GM18519 (cell line): Measurements from ENCODE around the gene MAP3K14.
"Not testable (repeated sequence)": the region's sequence is repeated elsewhere in the genome, so short reads cannot be mapped to it uniquely, and the experiment has no call there.

ENCODE experiments used
- ATAC-seq: cut with Tn5 transposase; IDR thresholded peaks from one replicate; pipeline ENCODE4 v1.9.1; 2021; ENCODE audit warnings: mild to moderate bottlenecking, moderate library complexity; ENCODE audit not compliant: unreplicated experiment, low FRiP score

Gene MAP3K14

DNA sequence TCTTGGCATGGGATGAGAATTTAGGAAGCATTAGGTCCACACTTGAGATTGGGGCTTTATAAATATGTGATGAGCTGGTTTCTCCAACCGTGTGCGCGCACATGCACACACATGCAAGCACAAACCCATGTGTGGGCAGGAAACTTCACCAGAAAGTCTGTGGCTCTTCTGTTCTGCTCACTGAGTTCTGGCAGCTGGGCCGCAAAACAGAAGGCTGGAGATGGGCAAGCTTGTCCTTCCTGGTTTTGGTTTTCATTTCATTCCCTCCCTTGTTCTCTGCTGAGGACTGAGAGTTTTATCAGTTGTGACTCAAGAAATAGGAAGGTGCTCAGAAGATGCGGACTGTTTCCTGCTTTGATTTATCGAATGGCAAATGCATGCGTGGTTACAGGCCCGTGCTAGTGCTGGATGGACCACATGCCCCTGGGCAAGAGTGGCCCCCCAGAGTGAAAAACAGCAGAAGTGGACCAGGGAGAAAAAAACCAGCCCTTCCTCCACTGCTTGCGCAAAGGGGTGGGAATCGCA, 14.1 kb downstream of the MAP3K14 start:
- peak; percentile 55 for ATAC-seq

- ATAC-seq, result not testable (repeated sequence)
Observed at GRCh38 chr17:45302220-45302619, 14.6 kb downstream of the MAP3K14 start.

DNA sequence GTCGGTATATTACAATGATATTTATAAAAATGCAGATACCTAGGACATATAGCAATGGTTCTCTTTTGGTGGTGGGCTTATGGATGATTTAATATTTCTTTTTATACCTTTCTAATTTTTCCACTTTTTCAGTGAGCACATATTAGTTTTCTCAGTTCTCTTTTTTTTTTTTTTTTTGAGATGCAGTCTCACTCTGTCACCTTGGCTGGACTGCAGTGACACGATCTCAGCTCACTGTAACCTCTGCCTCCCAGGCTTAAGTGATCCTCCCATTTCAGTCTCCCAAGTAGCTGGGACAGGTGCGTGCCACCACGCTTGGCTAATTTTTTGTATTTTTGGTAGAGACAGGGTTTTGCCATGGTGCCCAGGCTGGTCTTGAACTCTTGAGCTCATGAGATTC, 15.1 kb downstream of the MAP3K14 start:
- no peak for ATAC-seq

- no peak for ATAC-seq
Observed at GRCh38 chr17:45300060-45300751, 16.6 kb downstream of the MAP3K14 start.

DNA sequence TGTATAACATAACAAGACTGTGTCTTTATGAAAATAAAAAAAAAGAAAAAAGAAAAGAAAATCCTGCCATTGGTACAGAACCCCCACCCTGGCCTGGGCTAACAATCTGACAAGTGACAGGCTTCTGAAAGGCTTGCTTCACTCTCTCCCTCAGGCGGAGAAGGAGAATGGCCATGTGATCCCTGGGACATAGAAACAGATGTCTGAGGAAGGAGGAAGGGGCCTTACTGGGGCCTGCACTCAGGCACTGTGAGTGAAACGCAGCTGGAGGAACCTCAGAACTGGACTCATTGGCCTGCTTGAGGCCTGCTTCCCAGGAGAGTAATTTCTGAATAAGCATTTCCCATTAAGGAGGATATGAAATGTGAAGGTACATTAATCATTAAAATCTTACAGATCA, 17.5 kb downstream of the MAP3K14 start:
- no peak for ATAC-seq

DNA sequence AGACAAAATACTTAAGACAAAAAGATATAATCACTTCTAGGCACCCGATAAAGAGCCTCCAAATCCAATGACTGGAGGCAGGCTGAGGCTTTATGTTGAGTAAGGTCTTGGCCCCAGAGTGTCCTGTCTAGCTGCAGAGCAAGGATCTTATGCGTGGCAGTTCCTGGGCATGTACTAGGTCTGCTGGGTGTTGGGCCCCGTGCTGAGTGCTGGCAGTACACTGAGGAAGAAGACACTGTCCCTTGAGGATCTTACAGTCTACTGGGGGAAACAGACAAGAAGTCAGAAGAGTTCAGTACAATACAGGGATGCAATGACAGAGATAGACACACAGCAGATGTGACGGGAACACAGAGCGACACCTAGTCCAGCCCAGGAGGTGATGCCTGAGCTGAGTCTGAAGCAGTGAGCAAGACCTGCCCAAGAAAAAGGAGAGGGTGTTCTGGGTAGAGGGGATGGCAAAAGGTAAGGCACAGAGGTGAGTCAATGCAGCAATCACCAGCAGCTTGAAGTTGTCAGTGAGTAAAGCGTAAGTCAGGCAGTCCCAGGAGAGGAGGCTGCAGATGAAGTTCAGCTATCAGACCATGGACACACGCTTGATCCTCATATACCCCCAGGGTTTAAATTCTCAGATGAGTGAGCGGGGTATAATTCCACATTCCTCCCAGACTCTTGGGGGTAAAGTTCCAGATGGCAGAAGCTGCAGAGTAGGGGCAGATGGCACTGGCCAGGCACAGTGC, 18.1 kb downstream of the MAP3K14 start:
- ATAC-seq, result no peak

DNA sequence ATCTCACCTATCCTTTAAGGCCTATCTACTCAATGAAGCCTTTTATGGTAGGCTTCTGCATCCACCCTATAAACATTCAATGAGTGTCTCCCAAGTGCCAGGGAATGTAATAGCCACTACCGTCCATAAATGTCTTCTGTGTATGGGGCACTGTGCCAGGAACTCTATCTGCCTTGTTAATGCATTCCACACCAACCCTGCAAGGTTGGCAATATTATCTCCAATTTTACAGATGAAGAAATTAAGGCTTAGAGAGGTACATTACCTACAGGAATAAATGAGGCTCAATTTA, 20.0 kb downstream of the MAP3K14 start:
- ATAC-seq, result no peak

GRCh38 chr17:45296003-45296832, 20.6 kb downstream of the MAP3K14 start:
- ATAC-seq, result no peak

- no peak for ATAC-seq
Observed at GRCh38 chr17:45294506-45294905, 22.3 kb downstream of the MAP3K14 start.

- no peak for ATAC-seq
Observed at GRCh38 chr17:45293413-45294211, 23.2 kb downstream of the MAP3K14 start.

- no peak for ATAC-seq
Observed at GRCh38 chr17:45292696-45293412, 24.0 kb downstream of the MAP3K14 start.

DNA sequence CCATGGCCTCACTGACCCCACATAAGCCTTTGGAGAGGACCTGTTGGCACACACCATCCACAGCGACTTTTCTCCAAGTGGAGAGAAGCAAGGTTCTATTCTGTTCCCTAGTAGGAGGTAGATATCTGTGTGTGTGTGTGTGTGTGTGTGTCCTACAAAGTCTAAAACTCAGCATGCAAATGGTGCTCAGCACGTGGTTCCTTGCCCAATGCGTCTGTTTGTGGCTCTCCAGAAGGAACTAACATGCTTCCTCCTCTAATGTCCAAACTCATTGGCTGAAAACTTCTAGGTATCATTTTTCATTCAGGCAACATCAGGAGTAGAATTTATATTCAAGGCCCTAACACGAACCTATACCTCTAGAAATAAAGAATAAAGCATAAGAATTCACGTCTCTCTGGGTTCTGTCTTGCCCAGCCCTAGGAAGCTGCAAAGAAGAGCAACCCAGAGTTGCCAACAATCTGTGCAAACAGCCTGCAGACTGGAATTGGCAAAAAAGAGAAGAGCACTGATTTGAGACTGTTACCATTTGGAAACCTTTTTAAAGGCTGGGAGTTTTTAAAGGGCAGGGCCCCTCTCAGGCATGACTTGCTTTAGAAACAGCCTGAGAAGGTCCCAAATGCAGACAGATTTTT, 25.5 kb downstream of the MAP3K14 start:
- ATAC-seq, result no peak

GRCh38 chr17:45290269-45290765, 26.5 kb downstream of the MAP3K14 start:
- no peak for ATAC-seq

DNA sequence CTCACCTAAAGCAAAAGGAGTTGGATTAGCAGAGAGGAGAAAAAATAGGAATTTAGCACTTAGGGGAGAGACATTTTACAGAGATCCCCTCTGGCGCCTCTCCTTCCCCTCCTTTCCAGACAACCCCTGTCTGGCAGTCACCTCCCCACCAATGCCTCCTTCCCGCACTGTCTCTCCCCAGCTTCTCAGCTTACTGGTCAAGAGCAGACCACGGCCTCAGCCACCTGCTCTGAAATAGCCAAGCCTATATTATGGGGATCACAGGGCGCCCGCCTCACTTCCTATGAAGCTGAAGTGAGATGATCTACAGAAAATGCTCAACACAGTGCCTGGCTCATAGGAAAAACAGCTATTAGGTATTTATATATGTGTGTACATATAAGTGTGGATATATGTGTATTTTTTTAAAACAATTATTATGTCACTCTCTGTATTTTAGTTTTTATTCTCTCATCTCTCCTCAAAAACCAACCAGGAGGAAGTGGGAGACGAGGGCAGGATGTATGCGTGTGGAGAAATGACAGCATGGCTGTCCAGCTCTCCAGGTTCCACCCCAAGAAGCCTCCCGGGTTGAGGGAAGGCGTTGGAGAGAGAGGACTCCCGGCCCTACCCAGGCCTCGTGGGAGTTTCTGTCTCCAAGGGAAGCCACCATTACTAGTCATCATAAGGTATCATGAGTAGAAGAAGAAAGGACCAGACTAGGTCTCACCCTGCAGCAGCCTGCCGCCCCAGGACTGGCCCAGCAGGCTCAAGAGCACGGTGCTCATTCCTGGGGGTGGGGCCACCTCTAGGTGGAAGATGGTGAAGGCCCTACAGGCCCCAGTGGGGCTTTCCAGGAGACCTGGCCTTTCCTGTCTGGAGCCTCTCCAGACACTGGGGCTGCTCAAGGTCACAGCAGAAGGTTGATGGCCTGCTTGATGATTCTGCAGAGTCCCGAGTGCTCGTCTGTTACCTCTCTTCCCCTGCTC, 27.2 kb downstream of the MAP3K14 start:
- no peak for ATAC-seq

DNA sequence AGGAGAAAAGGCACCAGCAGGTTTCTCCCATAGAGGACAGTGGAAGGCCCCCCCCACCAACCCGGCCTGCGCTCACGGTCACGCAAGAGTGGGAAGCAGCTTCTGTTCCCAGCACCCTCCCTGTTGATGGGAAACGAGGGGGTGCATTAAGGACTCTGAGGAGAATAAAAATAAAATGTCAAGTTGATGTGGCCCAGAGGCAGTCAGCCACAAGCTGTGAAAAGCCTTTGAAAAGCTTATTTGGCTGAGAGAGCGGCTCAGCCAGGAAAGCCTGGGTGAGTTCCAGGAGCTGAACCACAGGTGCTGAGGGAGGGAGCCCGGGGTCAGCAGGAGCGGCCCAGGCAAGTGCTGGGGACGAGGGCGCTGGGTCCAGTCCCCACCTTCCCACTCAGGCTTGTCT, 28.0 kb downstream of the MAP3K14 start:
- ATAC-seq, result no peak

GRCh38 chr17:45287526-45288500, 29.0 kb downstream of the MAP3K14 start:
- ATAC-seq, result no peak

- no peak for ATAC-seq
Observed at GRCh38 chr17:45286286-45286685, 30.5 kb downstream of the MAP3K14 start.
